ENCODE results near the gene ANO3.
A peak's percentile ranks its signal among the peaks of the same experiment; 100 is the strongest.

Gene ANO3

GRCh38 chr11:26537341-26537740 is 205.4 kb downstream of the ANO3 start:
- no peaks in the 10 kb centered on the region for H3K27me3 Mint-ChIP-seq (ENCODE audit: low read depth, poor library complexity)
- no peak overlapping the region for H3K4me3 Mint-ChIP-seq
- H3K36me3 Mint-ChIP-seq (ENCODE audit: low read depth) = no peaks in the 10 kb centered on the region
- TF ChIP-seq, protein P1, sequence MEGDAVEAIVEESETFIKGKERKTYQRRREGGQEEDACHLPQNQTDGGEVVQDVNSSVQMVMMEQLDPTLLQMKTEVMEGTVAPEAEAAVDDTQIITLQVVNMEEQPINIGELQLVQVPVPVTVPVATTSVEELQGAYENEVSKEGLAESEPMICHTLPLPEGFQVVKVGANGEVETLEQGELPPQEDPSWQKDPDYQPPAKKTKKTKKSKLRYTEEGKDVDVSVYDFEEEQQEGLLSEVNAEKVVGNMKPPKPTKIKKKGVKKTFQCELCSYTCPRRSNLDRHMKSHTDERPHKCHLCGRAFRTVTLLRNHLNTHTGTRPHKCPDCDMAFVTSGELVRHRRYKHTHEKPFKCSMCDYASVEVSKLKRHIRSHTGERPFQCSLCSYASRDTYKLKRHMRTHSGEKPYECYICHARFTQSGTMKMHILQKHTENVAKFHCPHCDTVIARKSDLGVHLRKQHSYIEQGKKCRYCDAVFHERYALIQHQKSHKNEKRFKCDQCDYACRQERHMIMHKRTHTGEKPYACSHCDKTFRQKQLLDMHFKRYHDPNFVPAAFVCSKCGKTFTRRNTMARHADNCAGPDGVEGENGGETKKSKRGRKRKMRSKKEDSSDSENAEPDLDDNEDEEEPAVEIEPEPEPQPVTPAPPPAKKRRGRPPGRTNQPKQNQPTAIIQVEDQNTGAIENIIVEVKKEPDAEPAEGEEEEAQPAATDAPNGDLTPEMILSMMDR (IDR thresholded peaks at IDR 0.05) = no peak
- DNase-seq = no peak
- no peaks in the 10 kb centered on the region for H3K9me3 Mint-ChIP-seq
- no peak overlapping the region for H3K27ac Mint-ChIP-seq
- H3K4me1 Mint-ChIP-seq = no peaks in the 10 kb centered on the region

DNA sequence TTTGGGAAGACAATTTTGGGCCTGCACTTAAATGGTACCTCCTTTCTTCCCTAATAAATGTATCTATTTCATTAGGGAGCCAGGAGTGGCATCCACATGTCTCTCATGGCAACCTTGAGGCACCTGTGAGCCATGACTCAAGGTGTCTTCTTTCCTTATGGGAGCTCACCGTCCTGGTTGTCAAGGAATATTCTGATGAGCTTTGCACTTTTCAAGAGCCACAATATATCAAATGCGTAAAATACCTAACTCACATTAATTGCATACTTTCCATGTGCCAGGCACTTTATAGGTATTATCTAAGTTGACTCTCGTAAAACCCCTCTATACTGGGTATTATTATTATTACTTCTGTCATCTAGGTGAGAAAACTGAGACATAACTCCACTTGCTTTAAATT is 207.6 kb downstream of the ANO3 start:
- DNase-seq = no peak
- TF ChIP-seq, protein P1 (IDR thresholded peaks at IDR 0.05) = no peak
- Mint-ChIP-seq H3K9me3 (no peaks in the 10 kb centered on the region), H3K27me3 (ENCODE audit: low read depth, poor library complexity) (peaks cover 2% of the 10 kb centered on the region), H3K36me3 (ENCODE audit: low read depth) (no peaks in the 10 kb centered on the region), H3K27ac (no peak overlapping the region), H3K4me1 (no peaks in the 10 kb centered on the region), H3K4me3 (no peak overlapping the region)

DNA sequence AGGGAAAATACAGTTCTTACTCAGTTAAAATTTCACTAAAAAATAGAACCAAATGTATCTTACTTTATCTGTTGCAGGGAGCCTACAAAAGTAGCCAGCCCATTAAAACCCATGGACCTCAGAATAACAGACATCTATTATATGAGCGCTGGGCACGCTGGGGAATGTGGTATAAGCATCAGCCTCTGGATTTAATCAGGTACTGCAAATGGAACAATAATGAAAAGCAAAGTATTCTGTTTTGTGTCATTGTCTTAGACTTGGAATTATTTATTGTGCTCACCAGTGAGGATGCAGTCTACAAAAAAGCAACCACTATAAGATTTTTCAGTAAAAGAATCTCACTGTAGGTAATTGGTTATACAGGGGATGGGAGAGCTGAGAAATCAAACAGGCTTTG is 209.9 kb downstream of the ANO3 start:
- H3K27me3 Mint-ChIP-seq (ENCODE audit: low read depth, poor library complexity) = peaks cover 2% of the 10 kb centered on the region
- peak overlapping the region; percentile 24 for H3K27ac Mint-ChIP-seq
- TF ChIP-seq, protein P1 (IDR thresholded peaks at IDR 0.05) = no peak
- no peaks in the 10 kb centered on the region for H3K4me1 Mint-ChIP-seq
- no peaks in the 10 kb centered on the region for H3K9me3 Mint-ChIP-seq
- H3K36me3 Mint-ChIP-seq (ENCODE audit: low read depth) = no peaks in the 10 kb centered on the region
- no peak for DNase-seq
- no peak overlapping the region for H3K4me3 Mint-ChIP-seq

GRCh38 chr11:26549176-26549575 is 217.2 kb downstream of the ANO3 start:
- no peak overlapping the region for H3K4me3 Mint-ChIP-seq
- TF ChIP-seq, protein P1 (IDR thresholded peaks at IDR 0.05) = no peak
- H3K27ac Mint-ChIP-seq = no peak overlapping the region
- H3K36me3 Mint-ChIP-seq (ENCODE audit: low read depth) = no peaks in the 10 kb centered on the region
- H3K9me3 Mint-ChIP-seq = no peaks in the 10 kb centered on the region
- H3K27me3 Mint-ChIP-seq (ENCODE audit: low read depth, poor library complexity) = no peaks in the 10 kb centered on the region
- no peak for DNase-seq
- no peaks in the 10 kb centered on the region for H3K4me1 Mint-ChIP-seq

DNA sequence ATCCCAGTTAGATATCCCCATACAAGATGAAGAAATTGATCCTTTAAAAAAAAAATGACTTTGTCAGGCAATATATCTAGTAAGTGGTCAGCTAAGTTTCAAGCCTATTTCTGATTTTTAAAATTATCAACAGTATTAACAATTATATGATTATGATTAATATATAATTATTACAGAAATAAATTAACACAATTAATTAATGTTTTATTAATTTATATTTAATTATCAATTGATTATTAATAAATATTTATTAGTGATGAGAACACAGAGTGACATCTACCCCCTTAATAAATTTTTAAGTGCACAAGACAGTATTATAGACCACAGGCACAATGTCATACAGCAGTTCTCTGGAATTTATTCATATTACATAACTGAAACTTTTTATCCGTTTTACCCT is 218.1 kb downstream of the ANO3 start:
- H3K27ac Mint-ChIP-seq = no peak overlapping the region
- no peaks in the 10 kb centered on the region for H3K9me3 Mint-ChIP-seq
- no peaks in the 10 kb centered on the region for H3K36me3 Mint-ChIP-seq (ENCODE audit: low read depth)
- H3K4me1 Mint-ChIP-seq = no peaks in the 10 kb centered on the region
- no peak overlapping the region for H3K4me3 Mint-ChIP-seq
- TF ChIP-seq, protein P1 (IDR thresholded peaks at IDR 0.05) = no peak
- no peaks in the 10 kb centered on the region for H3K27me3 Mint-ChIP-seq (ENCODE audit: low read depth, poor library complexity)
- DNase-seq = no peak

DNA sequence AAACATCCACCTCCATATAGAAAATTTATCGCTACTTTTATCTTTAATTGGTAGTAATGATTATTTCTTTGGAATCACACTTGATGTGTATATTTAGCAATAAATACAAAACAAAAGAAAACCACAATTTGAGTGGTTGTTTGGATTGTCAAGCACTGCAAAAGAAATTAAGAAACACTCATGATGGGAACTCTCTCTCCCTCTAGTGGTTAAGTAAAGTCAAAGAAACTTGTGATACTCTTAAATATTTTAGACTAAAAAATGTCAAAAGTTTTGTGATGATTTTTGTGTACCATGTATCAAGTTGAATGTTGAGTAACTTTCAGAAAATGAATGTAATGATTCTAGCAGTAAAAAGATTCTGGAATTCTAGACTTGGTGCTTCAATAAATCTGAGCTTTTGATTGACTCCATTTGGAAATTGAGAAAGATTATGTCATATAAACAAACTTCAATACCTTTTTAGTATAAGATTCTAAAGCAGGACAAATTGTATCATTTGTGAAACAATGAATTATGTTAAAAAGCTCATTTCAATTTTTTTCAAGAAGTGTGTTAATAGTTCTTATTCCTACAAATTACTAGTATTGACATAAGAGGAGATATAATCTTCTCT is 219.4 kb downstream of the ANO3 start:
- no peaks in the 10 kb centered on the region for H3K36me3 Mint-ChIP-seq (ENCODE audit: low read depth)
- no peaks in the 10 kb centered on the region for H3K27me3 Mint-ChIP-seq (ENCODE audit: low read depth, poor library complexity)
- no peaks in the 10 kb centered on the region for H3K4me1 Mint-ChIP-seq
- H3K27ac Mint-ChIP-seq = no peak overlapping the region
- H3K9me3 Mint-ChIP-seq = no peaks in the 10 kb centered on the region
- TF ChIP-seq, protein P1 (IDR thresholded peaks at IDR 0.05) = peak; percentile 53
- no peak for DNase-seq
- H3K4me3 Mint-ChIP-seq = no peak overlapping the region
